Activated CD4-positive, alpha-beta T cell treated with anti-CD3 and anti-CD28 coated beads, Interleukin-2, amount 10 ng/mL, durations not matched to agents 24 days and 14 days (primary cell): ENCODE results near the gene RAB30. TPM values are rescaled to one million over a fixed set of nuclear protein-coding genes. Genes with fewer than 3 reads are reported as not detected.
A peak's percentile ranks its signal among the peaks of the same experiment; 100 is the strongest.

Experiments
- DNase-seq: peaks from one replicate; pipeline ENCODE4 v3.0.0; 2022
- H3K27ac Mint-ChIP-seq: one replicate; pipeline ENCODE4 v1.8.0; 2022; ENCODE audit warnings: mild to moderate bottlenecking, mixed read lengths
- H3K27me3 Mint-ChIP-seq: one replicate; pipeline ENCODE4 v1.8.0; 2022; ENCODE audit warnings: mixed read lengths
- H3K36me3 Mint-ChIP-seq: one replicate; pipeline ENCODE4 v1.8.0; 2022; ENCODE audit warnings: low read depth, mild to moderate bottlenecking, mixed read lengths
- H3K4me1 Mint-ChIP-seq: one replicate; pipeline ENCODE4 v1.8.0; 2021; ENCODE audit warnings: mixed read lengths
- H3K4me3 Mint-ChIP-seq: one replicate; pipeline ENCODE4 v1.8.0; 2022; ENCODE audit warnings: mild to moderate bottlenecking, moderate library complexity, mixed read lengths
- H3K9me3 Mint-ChIP-seq: one replicate; pipeline ENCODE4 v1.8.0; 2021; ENCODE audit warnings: mixed read lengths
- intact Hi-C: fragments of 100-400 bp; cut with micrococcal nuclease; formaldehyde crosslinking; loops from one replicate; pipeline ENCODE4 v1.15.1; 2023
- total RNA-seq: library from RNA; stranded (reverse); gene quantifications from 2 replicates; pipeline ENCODE4 v1.2.3, GENCODE V29; 2022

Gene RAB30
- total RNA-seq, 1 donor from 2014 or later: 15.4 TPM

GRCh38 chr11:82989628-82990404 lies 81.9 kb downstream of the RAB30 start:
- DNase-seq: no peak
- Mint-ChIP-seq H3K36me3 (peaks cover 29% of the 10 kb centered on the region), H3K9me3 (peaks cover 7% of the 10 kb centered on the region), H3K4me3 (no peak overlapping the region), H3K27ac (no peak overlapping the region), H3K4me1 (peaks cover 10% of the 10 kb centered on the region), H3K27me3 (no peaks in the 10 kb centered on the region)
- intact Hi-C loops: loop anchor here (10.0 kb wide), 1 partner anchor 295 kb away; the partner anchor contains the start of gene CCDC90B

GRCh38 chr11:82988936-82989627 lies 82.6 kb downstream of the RAB30 start:
- no peak overlapping the region for H3K27ac Mint-ChIP-seq
- H3K27me3 Mint-ChIP-seq: no peaks in the 10 kb centered on the region
- intact Hi-C loops: no loop called here
- H3K4me1 Mint-ChIP-seq: peaks cover 5% of the 10 kb centered on the region
- H3K36me3 Mint-ChIP-seq: peaks cover 28% of the 10 kb centered on the region
- no peak for DNase-seq
- peaks cover 2% of the 10 kb centered on the region for H3K9me3 Mint-ChIP-seq
- no peak overlapping the region for H3K4me3 Mint-ChIP-seq

- intact Hi-C loops: no loop called here
- Mint-ChIP-seq H3K4me1 (no peaks in the 10 kb centered on the region), H3K27ac (no peak overlapping the region), H3K36me3 (peaks cover 21% of the 10 kb centered on the region), H3K9me3 (no peaks in the 10 kb centered on the region), H3K4me3 (no peak overlapping the region), H3K27me3 (no peaks in the 10 kb centered on the region)
- DNase-seq: no peak
Measured at GRCh38 chr11:82987997-82988396, 83.7 kb downstream of the RAB30 start.

- H3K36me3 Mint-ChIP-seq: peaks cover 27% of the 10 kb centered on the region
- no peaks in the 10 kb centered on the region for H3K9me3 Mint-ChIP-seq
- H3K27ac Mint-ChIP-seq: no peak overlapping the region
- DNase-seq: no peak
- no peaks in the 10 kb centered on the region for H3K4me1 Mint-ChIP-seq
- H3K4me3 Mint-ChIP-seq: no peak overlapping the region
- intact Hi-C loops: no loop called here
- no peaks in the 10 kb centered on the region for H3K27me3 Mint-ChIP-seq
Measured at GRCh38 chr11:82986446-82986845, 85.3 kb downstream of the RAB30 start.

- H3K4me1 Mint-ChIP-seq: peaks cover 27% of the 10 kb centered on the region
- intact Hi-C loops: no loop called here
- peak overlapping the region; percentile 5 for H3K27ac Mint-ChIP-seq
- no peak for DNase-seq
- no peak overlapping the region for H3K4me3 Mint-ChIP-seq
- peaks cover 30% of the 10 kb centered on the region for H3K36me3 Mint-ChIP-seq
- no peaks in the 10 kb centered on the region for H3K9me3 Mint-ChIP-seq
- H3K27me3 Mint-ChIP-seq: no peaks in the 10 kb centered on the region
Measured at GRCh38 chr11:82981852-82982251, 89.8 kb downstream of the RAB30 start.

GRCh38 chr11:82980947-82981346 lies 90.8 kb downstream of the RAB30 start:
- H3K27me3 Mint-ChIP-seq: peaks cover 3% of the 10 kb centered on the region
- peaks cover 27% of the 10 kb centered on the region for H3K4me1 Mint-ChIP-seq
- intact Hi-C loops: loop anchor here (1.0 kb wide), 2 partner anchors 26 to 61 kb away; no protein-coding TSS in a partner anchor
- DNase-seq: no peak
- H3K27ac Mint-ChIP-seq: no peak overlapping the region
- H3K36me3 Mint-ChIP-seq: peaks cover 33% of the 10 kb centered on the region
- no peak overlapping the region for H3K4me3 Mint-ChIP-seq
- H3K9me3 Mint-ChIP-seq: peaks cover 6% of the 10 kb centered on the region

GRCh38 chr11:82980292-82980691 lies 91.4 kb downstream of the RAB30 start:
- Mint-ChIP-seq H3K4me3 (no peak overlapping the region), H3K27ac (peak overlapping the region; percentile 26)

GRCh38 chr11:82979824-82980223 lies 91.9 kb downstream of the RAB30 start:
- DNase-seq: no peak
- Mint-ChIP-seq H3K9me3 (peaks cover 6% of the 10 kb centered on the region), H3K36me3 (peaks cover 30% of the 10 kb centered on the region), H3K27ac (peak overlapping the region; percentile 2), H3K4me3 (no peak overlapping the region), H3K4me1 (peaks cover 27% of the 10 kb centered on the region), H3K27me3 (peaks cover 3% of the 10 kb centered on the region)
- intact Hi-C loops: loop anchor here (1.0 to 5.0 kb wide), 4 partner anchors 27 to 177 kb away; partner anchors contain the start of genes DDIAS, PCF11 and PRCP

More at GRCh38 chr11:82980292-82980691, 91.4 kb downstream of the RAB30 start:
- Mint-ChIP-seq H3K27me3 (peaks cover 3% of the 10 kb centered on the region), H3K9me3 (peaks cover 6% of the 10 kb centered on the region), H3K36me3 (peaks cover 31% of the 10 kb centered on the region), H3K4me1 (peaks cover 27% of the 10 kb centered on the region)
- intact Hi-C loops: loop anchor here (1.0 kb wide), 2 partner anchors 27 to 60 kb away; no protein-coding TSS in a partner anchor
- DNase-seq: no peak

GRCh38 chr11:82978422-82979099 lies 93.1 kb downstream of the RAB30 start:
- Mint-ChIP-seq H3K27me3 (peaks cover 7% of the 10 kb centered on the region), H3K36me3 (peaks cover 24% of the 10 kb centered on the region), H3K27ac (peak overlapping the region; percentile 25), H3K4me3 (peak overlapping the region; percentile 30), H3K9me3 (peaks cover 6% of the 10 kb centered on the region), H3K4me1 (peaks cover 27% of the 10 kb centered on the region)
- peak; percentile 66 for DNase-seq
- intact Hi-C loops: loop anchor here (1.0 to 5.0 kb wide), 5 partner anchors 18 to 178 kb away; partner anchors contain the start of genes DDIAS, PCF11, PRCP and RAB30

GRCh38 chr11:82976786-82977185 lies 94.9 kb downstream of the RAB30 start:
- intact Hi-C loops: loop anchor here (5.0 kb wide), 1 partner anchor 74 kb away; the partner anchor contains the start of genes DDIAS and PRCP
- H3K4me1 Mint-ChIP-seq: peaks cover 32% of the 10 kb centered on the region
- peaks cover 6% of the 10 kb centered on the region for H3K9me3 Mint-ChIP-seq
- H3K36me3 Mint-ChIP-seq: peaks cover 19% of the 10 kb centered on the region
- no peak for DNase-seq
- no peak overlapping the region for H3K27ac Mint-ChIP-seq
- no peak overlapping the region for H3K4me3 Mint-ChIP-seq
- peaks cover 16% of the 10 kb centered on the region for H3K27me3 Mint-ChIP-seq

GRCh38 chr11:82975882-82976281 lies 95.8 kb downstream of the RAB30 start:
- peaks cover 15% of the 10 kb centered on the region for H3K36me3 Mint-ChIP-seq
- H3K27me3 Mint-ChIP-seq: peaks cover 16% of the 10 kb centered on the region
- H3K4me3 Mint-ChIP-seq: no peak overlapping the region
- peaks cover 35% of the 10 kb centered on the region for H3K4me1 Mint-ChIP-seq
- peaks cover 6% of the 10 kb centered on the region for H3K9me3 Mint-ChIP-seq
- H3K27ac Mint-ChIP-seq: no peak overlapping the region
- DNase-seq: no peak
- intact Hi-C loops: loop anchor here (5.0 kb wide), 1 partner anchor 74 kb away; the partner anchor contains the start of genes DDIAS and PRCP

GRCh38 chr11:82974851-82975250 lies 96.8 kb downstream of the RAB30 start:
- no peak overlapping the region for H3K27ac Mint-ChIP-seq
- peaks cover 6% of the 10 kb centered on the region for H3K9me3 Mint-ChIP-seq
- intact Hi-C loops: loop anchor here (5.0 kb wide), 1 partner anchor 73 kb away; the partner anchor contains the start of genes DDIAS and PRCP
- no peak overlapping the region for H3K4me3 Mint-ChIP-seq
- peaks cover 10% of the 10 kb centered on the region for H3K36me3 Mint-ChIP-seq
- H3K27me3 Mint-ChIP-seq: peaks cover 16% of the 10 kb centered on the region
- peaks cover 29% of the 10 kb centered on the region for H3K4me1 Mint-ChIP-seq
- no peak for DNase-seq

GRCh38 chr11:82974135-82974534 lies 97.6 kb downstream of the RAB30 start:
- Mint-ChIP-seq H3K4me3 (no peak overlapping the region), H3K4me1 (peaks cover 24% of the 10 kb centered on the region), H3K36me3 (peaks cover 8% of the 10 kb centered on the region), H3K27ac (no peak overlapping the region), H3K9me3 (peaks cover 6% of the 10 kb centered on the region), H3K27me3 (peaks cover 16% of the 10 kb centered on the region)
- intact Hi-C loops: no loop called here
- no peak for DNase-seq
